NB4 (cell line): ENCODE results near the gene AGER.

Experiments
- POLR2A ChIP-seq: IDR thresholded peaks from 2 replicates; pipeline ENCODE4 v1.6.1; 2011; ENCODE audit warnings: mild to moderate bottlenecking; ENCODE audit not compliant: insufficient read length; ENCODE audit errors: extremely low read depth
- TF ChIP-seq, protein P1 (sequence below): IDR thresholded peaks from one replicate; pipeline ENCODE4 v1.5.1; 2012; ENCODE audit warnings: low read depth, low read length
- TF ChIP-seq, protein P2 (sequence below): IDR thresholded peaks from 2 replicates; pipeline ENCODE4 v1.6.1; 2011; ENCODE audit warnings: low read depth, low read length

- TF ChIP-seq, protein P1, sequence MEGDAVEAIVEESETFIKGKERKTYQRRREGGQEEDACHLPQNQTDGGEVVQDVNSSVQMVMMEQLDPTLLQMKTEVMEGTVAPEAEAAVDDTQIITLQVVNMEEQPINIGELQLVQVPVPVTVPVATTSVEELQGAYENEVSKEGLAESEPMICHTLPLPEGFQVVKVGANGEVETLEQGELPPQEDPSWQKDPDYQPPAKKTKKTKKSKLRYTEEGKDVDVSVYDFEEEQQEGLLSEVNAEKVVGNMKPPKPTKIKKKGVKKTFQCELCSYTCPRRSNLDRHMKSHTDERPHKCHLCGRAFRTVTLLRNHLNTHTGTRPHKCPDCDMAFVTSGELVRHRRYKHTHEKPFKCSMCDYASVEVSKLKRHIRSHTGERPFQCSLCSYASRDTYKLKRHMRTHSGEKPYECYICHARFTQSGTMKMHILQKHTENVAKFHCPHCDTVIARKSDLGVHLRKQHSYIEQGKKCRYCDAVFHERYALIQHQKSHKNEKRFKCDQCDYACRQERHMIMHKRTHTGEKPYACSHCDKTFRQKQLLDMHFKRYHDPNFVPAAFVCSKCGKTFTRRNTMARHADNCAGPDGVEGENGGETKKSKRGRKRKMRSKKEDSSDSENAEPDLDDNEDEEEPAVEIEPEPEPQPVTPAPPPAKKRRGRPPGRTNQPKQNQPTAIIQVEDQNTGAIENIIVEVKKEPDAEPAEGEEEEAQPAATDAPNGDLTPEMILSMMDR, result no peak
- TF ChIP-seq POLR2A, result no peak
- TF ChIP-seq, protein P2, sequence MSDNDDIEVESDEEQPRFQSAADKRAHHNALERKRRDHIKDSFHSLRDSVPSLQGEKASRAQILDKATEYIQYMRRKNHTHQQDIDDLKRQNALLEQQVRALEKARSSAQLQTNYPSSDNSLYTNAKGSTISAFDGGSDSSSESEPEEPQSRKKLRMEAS, result no peak
These were observed 42.4 kb upstream of the AGER start for GRCh38 chr6:32226434-32226833.
